ENCODE measurements around the gene NPHP4.

GRCh38 chr1:5887971-5888361 is 104.3 kb downstream of the NPHP4 start:
- TF ChIP-seq GATA2 (IDR thresholded peaks at IDR 0.05; ENCODE audit: insufficient read depth, insufficient read length, low read depth, low read length): no peak
- TF ChIP-seq EZH2 (IDR thresholded peaks at IDR 0.05; ENCODE audit: borderline replicate concordance, low read depth, low read length, severe bottlenecking): no peak
- TF ChIP-seq CTCF (IDR thresholded peaks at IDR 0.05; ENCODE audit: extremely low read depth in 1 of 2, insufficient read depth in 1 of 2, low read depth in 1 of 2, low read length in 2 of 2): no peak
- TF ChIP-seq POLR2AphosphoS5 (IDR thresholded peaks at IDR 0.05; ENCODE audit: insufficient read depth, low read depth, low read length): no peak
- no peak for TF ChIP-seq POLR2A (IDR thresholded peaks at IDR 0.05; ENCODE audit: low read depth, low read length)

All from endothelial cell of umbilical vein (primary cell).